RWPE2 (cell line): ENCODE results near the gene IFRD1.

Experiments
- ATAC-seq: fragments of 200-7000 bp; cut with Tn5 transposase; 3 replicates; pipeline ENCODE4 v1.9.1; 2021; ENCODE audit warnings: low read depth
- DNase-seq: peaks from one replicate; pipeline ENCODE4 v3.0.0-alpha.2; 2020; ENCODE audit warnings: low spot score
- H3K27ac ChIP-seq: fragments of 450-650 bp; 2 replicates; pipeline ENCODE4 v1.5.1; 2017; ENCODE audit warnings: mild to moderate bottlenecking; ENCODE audit not compliant: poor library complexity, severe bottlenecking
- H3K27me3 ChIP-seq: fragments of 250-450 bp; sonication (Bioruptor Pico); 2 replicates; pipeline ENCODE4 v1.5.1; 2021; ENCODE audit warnings: mild to moderate bottlenecking, moderate library complexity; ENCODE audit not compliant: insufficient read depth, poor library complexity, severe bottlenecking
- H3K36me3 ChIP-seq: fragments of 250-450 bp; sonication (Bioruptor Pico); 2 replicates; pipeline ENCODE4 v1.5.1; 2020; ENCODE audit warnings: low read depth, mild to moderate bottlenecking, moderate library complexity
- H3K4me1 ChIP-seq: fragments of 250-450 bp; sonication (Bioruptor Pico); 2 replicates; pipeline ENCODE4 v1.5.1; 2021; ENCODE audit warnings: mild to moderate bottlenecking, moderate library complexity; ENCODE audit not compliant: insufficient read depth, poor library complexity, severe bottlenecking
- H3K4me3 ChIP-seq: fragments of 250-450 bp; sonication (Bioruptor Pico); 2 replicates; pipeline ENCODE4 v1.5.1; 2021; ENCODE audit warnings: mild to moderate bottlenecking, moderate library complexity; ENCODE audit not compliant: severe bottlenecking
- H3K9me3 ChIP-seq: fragments of 250-450 bp; sonication (Bioruptor Pico); 2 replicates; pipeline ENCODE4 v1.5.1; 2021; ENCODE audit warnings: mild to moderate bottlenecking, moderate library complexity; ENCODE audit not compliant: severe bottlenecking
- TF ChIP-seq, protein P1 (sequence below): fragments of 450-650 bp; IDR thresholded peaks from one replicate; pipeline ENCODE4 v1.5.1; 2017; ENCODE audit warnings: mild to moderate bottlenecking, moderate library complexity; ENCODE audit not compliant: poor library complexity, severe bottlenecking

The IFRD1 gene

DNA sequence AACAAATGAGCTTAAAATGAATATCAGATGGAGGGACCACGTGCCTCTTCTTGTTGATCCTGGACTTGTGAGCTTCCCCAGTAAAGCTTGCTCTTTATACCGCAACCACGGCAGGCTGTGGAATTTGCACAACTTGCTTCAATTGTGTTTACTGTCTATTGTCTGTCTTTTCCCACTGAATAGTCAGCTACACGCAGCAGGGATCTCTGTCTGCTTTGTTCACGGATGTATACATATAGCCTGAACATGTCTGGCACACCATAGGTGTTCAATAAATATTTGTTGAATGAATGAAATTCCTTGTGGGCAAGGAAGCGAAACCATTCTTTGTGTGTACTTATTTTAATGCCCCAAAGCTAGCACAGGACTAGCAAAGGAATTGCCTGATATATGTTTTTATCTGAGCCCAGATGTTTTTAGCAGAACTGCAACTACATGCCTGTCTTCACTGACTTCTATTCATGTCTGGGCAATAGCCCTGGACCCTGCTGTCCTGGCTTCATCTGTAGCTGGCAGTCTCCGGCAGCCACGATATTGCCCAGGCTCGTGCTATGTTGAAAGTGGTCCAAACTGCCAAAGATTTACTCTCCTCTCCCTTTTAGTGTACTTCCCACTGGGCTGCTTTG lies 29.9 kb upstream of the IFRD1 start:
- DNase-seq, result no peak
- TF ChIP-seq, protein P1, sequence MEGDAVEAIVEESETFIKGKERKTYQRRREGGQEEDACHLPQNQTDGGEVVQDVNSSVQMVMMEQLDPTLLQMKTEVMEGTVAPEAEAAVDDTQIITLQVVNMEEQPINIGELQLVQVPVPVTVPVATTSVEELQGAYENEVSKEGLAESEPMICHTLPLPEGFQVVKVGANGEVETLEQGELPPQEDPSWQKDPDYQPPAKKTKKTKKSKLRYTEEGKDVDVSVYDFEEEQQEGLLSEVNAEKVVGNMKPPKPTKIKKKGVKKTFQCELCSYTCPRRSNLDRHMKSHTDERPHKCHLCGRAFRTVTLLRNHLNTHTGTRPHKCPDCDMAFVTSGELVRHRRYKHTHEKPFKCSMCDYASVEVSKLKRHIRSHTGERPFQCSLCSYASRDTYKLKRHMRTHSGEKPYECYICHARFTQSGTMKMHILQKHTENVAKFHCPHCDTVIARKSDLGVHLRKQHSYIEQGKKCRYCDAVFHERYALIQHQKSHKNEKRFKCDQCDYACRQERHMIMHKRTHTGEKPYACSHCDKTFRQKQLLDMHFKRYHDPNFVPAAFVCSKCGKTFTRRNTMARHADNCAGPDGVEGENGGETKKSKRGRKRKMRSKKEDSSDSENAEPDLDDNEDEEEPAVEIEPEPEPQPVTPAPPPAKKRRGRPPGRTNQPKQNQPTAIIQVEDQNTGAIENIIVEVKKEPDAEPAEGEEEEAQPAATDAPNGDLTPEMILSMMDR, result no peak
- ATAC-seq, result peak; percentile 53
- no peaks in the 10 kb centered on the region for H3K9me3 ChIP-seq
- peak overlapping the region; percentile 66 for H3K27ac ChIP-seq
- peaks cover 36% of the 10 kb centered on the region for H3K4me1 ChIP-seq
- H3K4me3 ChIP-seq, result no peak overlapping the region
- no peaks in the 10 kb centered on the region for H3K27me3 ChIP-seq
- no peaks in the 10 kb centered on the region for H3K36me3 ChIP-seq

DNA sequence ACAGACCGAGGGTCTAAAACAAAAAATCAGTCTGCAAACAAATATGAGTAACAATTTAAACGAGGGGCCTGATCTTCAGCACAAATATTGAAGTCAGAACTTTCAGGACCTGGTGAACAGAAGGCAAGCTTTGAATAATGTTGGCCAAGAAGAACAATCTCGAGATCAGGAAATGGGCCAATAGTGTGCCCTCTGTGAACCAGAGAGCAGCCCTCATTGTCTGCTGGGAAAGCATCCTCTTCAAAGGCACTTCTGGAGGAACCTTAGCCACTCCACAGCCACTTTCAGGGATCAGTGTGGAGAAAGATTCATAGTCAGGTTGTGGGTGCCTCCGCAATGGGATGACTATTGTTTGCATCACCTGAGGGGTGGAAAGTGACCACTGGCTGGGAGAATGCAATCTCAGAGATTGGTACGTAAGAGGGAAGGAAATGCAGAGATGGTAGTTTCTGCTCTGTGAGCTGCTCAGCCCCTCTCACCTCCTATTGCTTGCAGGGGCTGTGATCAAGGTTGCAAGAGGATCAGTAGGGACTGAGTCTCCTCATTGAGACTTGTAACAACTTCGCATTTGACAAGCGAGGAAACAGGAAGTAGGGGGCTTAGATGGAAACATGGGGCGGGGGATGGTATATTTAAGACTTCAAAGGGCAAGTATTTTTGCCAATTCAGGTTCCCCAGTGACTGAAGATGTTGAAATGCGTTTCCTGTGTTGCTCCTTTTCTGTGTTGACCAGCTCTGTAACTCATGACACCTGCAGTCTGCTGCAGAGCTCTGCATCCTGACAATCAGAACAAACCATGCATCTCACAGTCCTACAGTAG lies 28.4 kb upstream of the IFRD1 start:
- Histone ChIP-seq H3K27ac (peak overlapping the region; percentile 49), H3K9me3 (no peaks in the 10 kb centered on the region), H3K36me3 (no peaks in the 10 kb centered on the region), H3K4me3 (no peak overlapping the region), H3K4me1 (peaks cover 36% of the 10 kb centered on the region), H3K27me3 (no peaks in the 10 kb centered on the region)
- DNase-seq (no peak), ATAC-seq (no peak)
- TF ChIP-seq, protein P1, result no peak

DNA sequence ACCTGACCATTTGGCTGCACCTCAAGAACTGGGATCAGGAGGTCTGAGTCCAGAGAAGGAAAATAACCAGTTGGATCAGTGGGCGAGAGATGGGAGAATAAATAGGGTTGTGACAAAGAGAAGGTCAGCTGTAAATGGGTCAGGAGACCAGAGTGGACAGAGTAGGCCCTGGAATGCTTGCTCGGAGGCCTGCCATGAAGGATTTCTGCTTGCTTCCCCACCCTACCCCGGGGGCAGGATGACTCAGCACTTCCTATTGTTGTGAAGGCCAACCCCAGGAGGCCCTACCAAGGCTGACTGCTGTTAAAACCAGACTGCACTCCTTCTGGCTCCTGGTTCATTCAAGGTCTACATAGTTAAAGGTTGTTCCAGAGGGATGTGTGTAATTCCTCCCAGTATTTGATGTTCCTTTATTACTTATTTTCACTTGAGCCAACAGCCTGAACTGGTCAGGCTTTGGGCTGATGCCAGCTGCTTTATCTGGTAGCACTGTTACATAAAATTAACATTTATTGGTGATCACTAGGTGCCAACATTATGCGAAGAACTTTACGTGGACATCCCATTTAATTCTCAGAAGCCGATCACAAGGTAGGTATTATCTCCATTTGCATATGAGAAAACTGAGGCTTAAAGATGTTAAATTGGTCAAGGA lies 27.3 kb upstream of the IFRD1 start:
- Histone ChIP-seq H3K9me3 (no peaks in the 10 kb centered on the region), H3K4me1 (peaks cover 36% of the 10 kb centered on the region), H3K27me3 (no peaks in the 10 kb centered on the region), H3K36me3 (no peaks in the 10 kb centered on the region), H3K4me3 (no peak overlapping the region), H3K27ac (peak overlapping the region; percentile 49)
- TF ChIP-seq, protein P1, result no peak
- ATAC-seq, result peak; percentile 95
- peak; percentile 96 for DNase-seq

DNA sequence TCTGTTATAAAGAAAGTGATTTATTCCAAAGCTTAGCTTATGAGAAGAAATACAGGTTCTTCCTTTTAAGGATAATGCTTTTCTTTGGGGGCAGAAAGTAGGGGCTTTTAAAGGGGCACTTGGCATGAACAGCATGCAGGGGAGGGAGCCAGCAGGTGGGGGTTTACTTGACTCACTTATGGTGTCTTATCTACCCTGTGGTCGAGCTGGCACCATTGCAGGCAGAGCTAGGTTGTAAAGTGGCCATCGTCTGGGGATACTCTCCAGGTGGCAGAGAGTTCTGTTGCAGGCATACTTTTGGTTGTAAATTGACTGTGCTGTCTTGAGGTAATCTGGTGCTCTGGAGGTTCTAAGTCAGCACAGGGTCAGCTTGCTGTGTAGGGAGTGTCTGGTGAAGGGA lies 26.3 kb upstream of the IFRD1 start:
- H3K27ac ChIP-seq, result peak overlapping the region; percentile 49
- no peak for ATAC-seq

More for the DNA sequence above, 26.3 kb upstream of the IFRD1 start:
- TF ChIP-seq, protein P1, result no peak
- H3K4me3 ChIP-seq, result no peak overlapping the region
- no peaks in the 10 kb centered on the region for H3K9me3 ChIP-seq
- DNase-seq, result no peak
- peaks cover 36% of the 10 kb centered on the region for H3K4me1 ChIP-seq
- H3K27me3 ChIP-seq, result no peaks in the 10 kb centered on the region
- no peaks in the 10 kb centered on the region for H3K36me3 ChIP-seq
